GM19193 (cell line): ENCODE data around the gene TAOK1.

Experiments
- POLR2A ChIP-seq: IDR thresholded peaks from 4 replicates; pipeline ENCODE4 v1.6.1; 2011; ENCODE audit not compliant: insufficient read depth, insufficient read length; ENCODE audit errors: extremely low read depth

Gene TAOK1

DNA sequence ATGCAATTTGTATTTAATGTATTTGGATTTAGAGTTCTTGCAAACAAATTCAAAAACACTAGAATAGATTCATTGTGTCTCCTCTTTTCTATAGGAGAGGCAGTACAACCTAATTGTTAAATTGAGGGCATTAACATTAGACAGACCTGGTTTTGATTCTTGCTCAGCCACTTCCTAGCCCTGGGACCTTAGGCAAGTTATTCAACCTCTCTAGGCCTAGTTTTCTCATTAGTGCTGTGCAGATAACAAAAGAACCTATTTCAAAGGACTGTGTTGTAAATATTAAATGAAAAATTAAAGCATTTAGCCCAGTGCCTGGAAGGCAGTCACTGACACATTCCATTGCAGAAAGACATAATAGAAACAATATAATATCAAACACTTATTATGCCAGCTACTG lies 22.0 kb upstream of the TAOK1 start:
- no peak for TF ChIP-seq POLR2A

DNA sequence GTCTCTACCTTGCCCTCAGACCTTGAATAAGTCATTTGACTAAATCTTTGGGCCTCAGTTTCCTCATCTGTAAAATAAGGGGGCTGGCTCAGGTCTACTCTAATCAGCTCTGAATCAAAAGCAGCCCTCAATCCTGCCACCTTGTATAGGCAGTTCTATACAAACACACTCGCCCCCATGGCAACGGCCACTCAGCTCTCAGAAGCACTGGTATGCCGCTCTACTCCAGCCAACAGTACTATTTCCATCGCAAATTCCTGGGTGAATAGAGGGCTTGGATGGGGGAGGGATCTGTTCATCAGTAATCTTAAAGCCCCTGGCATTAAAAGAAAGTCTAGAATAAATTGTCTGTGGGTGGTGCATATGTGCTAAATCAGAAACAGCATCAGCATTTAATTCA lies 21.2 kb upstream of the TAOK1 start:
- no peak for TF ChIP-seq POLR2A

- no peak for TF ChIP-seq POLR2A
Measured at GRCh38 chr17:29369831-29370735, 20.1 kb upstream of the TAOK1 start.

DNA sequence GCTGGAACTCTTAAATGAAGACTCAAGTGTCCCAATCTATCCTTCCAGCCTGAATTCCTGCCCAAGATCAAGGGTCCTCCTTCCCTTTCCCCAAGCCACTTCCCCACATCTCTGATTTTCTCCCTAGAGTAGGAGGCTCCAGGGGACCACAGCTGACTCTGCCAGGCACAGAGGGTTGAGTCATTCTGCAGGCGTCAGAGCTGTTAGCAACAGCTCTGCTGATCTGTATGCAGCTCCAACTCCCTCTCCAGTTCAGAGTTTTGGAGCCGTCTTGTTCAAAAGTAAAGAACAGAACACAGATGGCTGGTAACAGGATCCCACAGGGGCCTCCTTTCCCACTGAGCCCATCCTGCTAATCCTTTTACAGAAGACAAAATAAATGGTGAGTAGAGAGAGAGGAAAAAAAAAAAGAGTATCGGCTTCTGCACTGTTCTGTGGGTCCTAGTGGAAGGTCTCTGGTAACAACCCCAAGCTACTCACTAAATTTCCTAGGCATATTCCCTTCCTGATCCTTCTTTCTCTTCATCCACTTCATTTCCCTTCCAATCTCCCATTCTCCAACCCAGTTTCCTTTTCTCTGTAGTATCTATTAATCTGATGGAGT lies 13.4 kb upstream of the TAOK1 start:
- TF ChIP-seq POLR2A: no peak

- TF ChIP-seq POLR2A: no peak
Measured at GRCh38 chr17:29378500-29378899, 11.7 kb upstream of the TAOK1 start.

DNA sequence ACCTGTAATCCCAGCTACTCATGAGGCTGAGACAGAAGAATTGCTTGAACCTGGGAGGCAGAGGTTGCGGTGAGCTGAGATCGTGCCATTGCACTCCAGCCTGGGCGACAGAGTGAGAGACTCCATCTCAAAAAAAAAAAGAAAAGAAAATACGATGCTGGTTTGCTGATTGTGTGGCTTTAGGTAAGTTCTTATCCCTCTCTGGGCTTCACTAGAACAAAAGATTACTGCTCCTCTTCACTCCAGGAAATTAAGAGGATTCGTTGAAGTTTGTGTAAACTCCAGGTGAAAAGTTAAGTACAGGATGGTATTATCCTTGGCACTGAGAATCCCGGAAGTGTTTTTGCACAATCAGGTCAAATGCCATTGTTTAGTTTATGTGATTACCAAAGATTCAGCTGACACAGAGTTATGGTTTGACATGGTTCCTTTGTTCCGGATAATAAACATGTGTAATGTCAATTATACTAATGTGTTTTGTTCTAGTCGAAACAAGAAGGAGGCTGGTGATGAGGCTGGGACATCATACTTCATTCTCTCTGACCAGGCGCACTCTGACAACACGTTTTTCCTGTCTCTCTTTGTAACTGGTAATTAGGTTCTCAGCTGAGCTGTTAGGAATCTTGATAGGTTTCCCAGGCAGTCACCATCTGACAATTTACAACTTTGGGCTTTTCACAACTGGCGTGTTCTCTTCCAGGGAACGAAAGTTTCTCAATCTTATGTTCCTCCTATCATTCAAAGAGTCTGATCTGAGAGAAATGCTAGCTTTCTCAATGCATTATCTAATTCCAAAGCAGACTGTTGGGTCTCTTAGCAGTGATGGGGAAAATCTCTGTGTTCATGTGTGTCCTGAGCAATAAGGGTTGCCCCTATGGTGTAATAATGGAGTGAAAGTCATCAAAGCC lies 10.8 kb upstream of the TAOK1 start:
- no peak for TF ChIP-seq POLR2A

DNA sequence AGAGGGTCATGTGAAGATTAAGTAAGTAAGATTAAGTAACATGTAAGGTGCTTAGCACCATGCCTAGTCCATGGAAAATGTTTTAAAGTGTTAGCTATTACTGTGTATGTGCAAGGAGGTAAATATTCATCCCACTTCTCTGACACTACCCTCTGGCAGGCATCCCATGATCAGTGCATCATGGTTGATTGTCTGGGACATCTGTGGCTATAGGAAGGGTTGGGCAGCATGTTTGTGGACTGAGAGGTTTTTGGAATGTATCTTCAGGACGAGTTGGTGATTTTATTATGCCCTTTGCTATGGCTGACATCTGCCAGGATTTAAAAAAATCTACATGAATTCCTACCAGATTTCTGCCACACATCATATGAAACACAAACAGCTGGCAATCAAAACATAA lies 6.5 kb upstream of the TAOK1 start:
- no peak for TF ChIP-seq POLR2A

GRCh38 chr17:29384901-29385300 lies 5.3 kb upstream of the TAOK1 start:
- no peak for TF ChIP-seq POLR2A

DNA sequence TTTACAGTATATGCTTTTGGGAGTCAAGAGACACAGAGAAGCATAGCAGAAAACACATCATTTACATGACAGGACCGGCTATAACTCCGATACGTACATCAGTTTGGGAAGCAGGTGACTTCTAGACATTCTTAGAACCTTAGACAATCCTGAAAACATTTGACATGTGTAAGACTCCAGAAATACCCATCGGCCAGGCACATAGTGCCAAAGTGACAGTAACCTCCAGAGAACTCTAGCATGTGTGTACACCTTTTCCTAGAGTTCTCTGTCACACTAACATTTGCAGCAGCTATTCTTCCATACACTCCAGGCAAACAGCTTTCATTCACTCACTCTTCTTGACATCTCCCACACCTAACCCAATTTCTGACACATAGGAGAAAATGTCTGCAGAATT lies 3.4 kb upstream of the TAOK1 start:
- no peak for TF ChIP-seq POLR2A

DNA sequence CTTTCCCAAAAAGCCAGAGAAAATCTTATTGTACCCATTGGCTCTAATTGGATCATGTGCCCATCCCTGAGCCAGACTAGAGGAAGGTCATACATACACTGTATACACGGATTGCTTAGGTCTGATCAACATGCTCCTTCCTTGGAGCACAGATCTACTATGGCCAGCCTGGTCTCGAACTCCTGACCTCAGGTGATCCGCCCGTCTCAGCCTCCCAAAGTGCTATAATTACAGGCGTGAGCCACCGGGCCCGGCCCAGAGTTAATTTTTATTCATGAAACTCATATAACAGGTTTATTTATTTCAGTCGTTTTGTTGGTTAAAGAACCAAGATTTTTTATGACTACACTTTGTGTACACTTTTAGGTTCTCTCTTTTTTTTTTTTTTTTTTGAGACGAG lies 1.2 kb upstream of the TAOK1 start:
- no peak for TF ChIP-seq POLR2A

- TF ChIP-seq POLR2A: no peak
Measured at GRCh38 chr17:29390851-29391631, 878 bp downstream of the TAOK1 start.

- no peak for TF ChIP-seq POLR2A
Measured at GRCh38 chr17:29393436-29393835, 3.3 kb downstream of the TAOK1 start.

GRCh38 chr17:29394761-29395160 lies 4.6 kb downstream of the TAOK1 start:
- no peak for TF ChIP-seq POLR2A

- TF ChIP-seq POLR2A: no peak
Measured at GRCh38 chr17:29396066-29396465, 5.9 kb downstream of the TAOK1 start.
